Fibroblast of lung (primary cell): Measurements from ENCODE around the gene SLC34A3.

ENCODE experiments used
- EZH2 ChIP-seq: IDR thresholded peaks from 2 replicates; pipeline ENCODE4 v1.5.1; 2012; ENCODE audit warnings: low read length, control low read depth, mild to moderate bottlenecking; ENCODE audit errors: missing control alignments
- TF ChIP-seq, protein P1 (sequence below), 2 donors: IDR thresholded peaks in 1 of 2; conservative IDR thresholded peaks in 1 of 2; 1 replicate in 1 of 2; 2 replicates in 1 of 2; pipeline ENCODE4 v1.5.1; 2011 to 2012; ENCODE audit warnings: low read length in 2 of 2, control low read depth in 1 of 2, inconsistent platforms in 1 of 2, low read depth in 1 of 2, mild to moderate bottlenecking in 1 of 2

DNA sequence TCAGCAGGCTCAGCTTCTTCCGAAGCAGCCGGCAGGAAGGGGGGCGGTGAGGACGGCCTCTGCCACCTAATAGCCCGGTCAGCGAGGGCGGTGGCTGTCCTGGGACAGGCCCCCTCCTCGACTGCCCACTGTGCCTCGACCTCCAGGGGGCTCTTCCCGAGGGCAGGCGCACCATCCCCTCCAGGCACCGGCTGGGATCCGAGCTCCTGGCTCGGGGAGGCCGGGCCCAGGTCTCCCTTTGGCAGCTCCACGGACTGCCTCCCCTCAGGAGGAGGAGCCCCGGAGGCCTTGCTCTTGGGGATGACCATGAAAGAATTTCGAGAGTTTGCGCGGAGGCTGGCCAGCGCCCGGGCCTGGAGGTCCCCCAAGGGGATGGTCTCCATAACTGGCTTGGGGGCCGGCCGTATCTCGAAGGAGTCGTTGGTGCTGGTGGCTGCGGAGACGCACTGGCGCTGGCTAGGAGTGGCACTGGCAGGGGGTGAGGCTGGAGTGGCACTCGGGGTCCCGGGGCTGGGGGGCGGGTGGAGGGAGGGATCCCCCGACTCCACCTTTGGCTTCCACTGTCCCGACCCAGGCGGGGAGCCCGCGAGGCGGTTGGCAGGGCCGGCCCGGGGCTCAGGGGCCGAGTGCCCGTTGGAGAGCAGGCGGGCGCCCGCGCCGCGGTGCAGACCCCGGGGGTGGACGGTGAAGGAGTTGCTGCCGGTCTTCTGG lies 31.1 kb upstream of the SLC34A3 start:
- TF ChIP-seq EZH2 = no peak
- TF ChIP-seq, protein P1, sequence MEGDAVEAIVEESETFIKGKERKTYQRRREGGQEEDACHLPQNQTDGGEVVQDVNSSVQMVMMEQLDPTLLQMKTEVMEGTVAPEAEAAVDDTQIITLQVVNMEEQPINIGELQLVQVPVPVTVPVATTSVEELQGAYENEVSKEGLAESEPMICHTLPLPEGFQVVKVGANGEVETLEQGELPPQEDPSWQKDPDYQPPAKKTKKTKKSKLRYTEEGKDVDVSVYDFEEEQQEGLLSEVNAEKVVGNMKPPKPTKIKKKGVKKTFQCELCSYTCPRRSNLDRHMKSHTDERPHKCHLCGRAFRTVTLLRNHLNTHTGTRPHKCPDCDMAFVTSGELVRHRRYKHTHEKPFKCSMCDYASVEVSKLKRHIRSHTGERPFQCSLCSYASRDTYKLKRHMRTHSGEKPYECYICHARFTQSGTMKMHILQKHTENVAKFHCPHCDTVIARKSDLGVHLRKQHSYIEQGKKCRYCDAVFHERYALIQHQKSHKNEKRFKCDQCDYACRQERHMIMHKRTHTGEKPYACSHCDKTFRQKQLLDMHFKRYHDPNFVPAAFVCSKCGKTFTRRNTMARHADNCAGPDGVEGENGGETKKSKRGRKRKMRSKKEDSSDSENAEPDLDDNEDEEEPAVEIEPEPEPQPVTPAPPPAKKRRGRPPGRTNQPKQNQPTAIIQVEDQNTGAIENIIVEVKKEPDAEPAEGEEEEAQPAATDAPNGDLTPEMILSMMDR (conservative IDR thresholded peaks at IDR 0.05 in 1 of 2, IDR thresholded peaks at IDR 0.05 in 1 of 2; ENCODE audit: low read depth in 1 of 2, low read length in 2 of 2) = no peak
